A673 (cell line): ENCODE measurements around the gene NPAS2. TPM values are rescaled to one million over a fixed set of nuclear protein-coding genes. Genes with fewer than 3 reads are reported as not detected.

Experiments used
- BruUV-seq: library from RNA; stranded (reverse); fragments of 400-500 nt; replicated peaks from 2 replicates; lab custom pipeline; 2021; lab: Mats Ljungman, UMichigan
- CTCF ChIA-PET: fragments of 300-600 bp; sonication (Branson Sonifier 250); formaldehyde crosslinking; loops from one replicate; lab custom pipeline; 2022; ENCODE audit warnings: antibody characterized with exemption; lab: Charles Lee
- POLR2A ChIA-PET: fragments of 300-600 bp; sonication (Branson Sonifier 250); formaldehyde crosslinking; loops from one replicate; lab custom pipeline; 2022; ENCODE audit warnings: antibody characterized with exemption; ENCODE audit not compliant: low non-redundant PET; lab: Charles Lee
- DNase-seq: peaks from one replicate; pipeline ENCODE4 v3.0.0-alpha.2; 2015; ENCODE audit warnings: low spot score
- H3K27ac ChIP-seq: fragments of 200-600 bp; sonication (generic); 2 replicates; pipeline ENCODE4 v1.5.1; 2016; ENCODE audit warnings: mixed run types, low read depth, mild to moderate bottlenecking, mixed read lengths, antibody characterized with exemption, low read length; ENCODE audit not compliant: poor library complexity, severe bottlenecking
- H3K27me3 ChIP-seq: fragments of 200-600 bp; sonication (generic); replicated peaks from 2 replicates; pipeline ENCODE4 v1.6.1; 2017; ENCODE audit warnings: mixed run types, low read depth, mild to moderate bottlenecking, mixed read lengths, antibody characterized with exemption, low read length; ENCODE audit not compliant: insufficient read depth, poor library complexity
- H3K36me3 ChIP-seq: fragments of 200-600 bp; sonication (generic); 2 replicates; pipeline ENCODE4 v1.6.1; 2016; ENCODE audit warnings: mixed run types, mild to moderate bottlenecking, mixed read lengths, antibody characterized with exemption, low read length; ENCODE audit not compliant: insufficient read depth, poor library complexity, severe bottlenecking
- H3K4me1 ChIP-seq: fragments of 200-600 bp; sonication (generic); 2 replicates; pipeline ENCODE4 v1.6.1; 2017; ENCODE audit warnings: mixed run types, mild to moderate bottlenecking, mixed read lengths, antibody characterized with exemption, low read length; ENCODE audit not compliant: insufficient read depth, poor library complexity, severe bottlenecking
- H3K4me3 ChIP-seq: fragments of 200-600 bp; sonication (generic); 2 replicates; pipeline ENCODE4 v1.5.1; 2016; ENCODE audit warnings: low read depth, mixed run types, mild to moderate bottlenecking, mixed read lengths, low read length; ENCODE audit not compliant: poor library complexity, severe bottlenecking
- H3K9me3 ChIP-seq: fragments of 200-600 bp; sonication (generic); 2 replicates; pipeline ENCODE4 v1.6.1; 2016; ENCODE audit warnings: mixed run types, low read depth, mild to moderate bottlenecking, mixed read lengths, antibody characterized with exemption, low read length; ENCODE audit not compliant: poor library complexity, severe bottlenecking
- EZH2 ChIP-seq: fragments of 200-600 bp; sonication (generic); IDR thresholded peaks from 2 replicates; pipeline ENCODE4 v1.6.1; 2017; ENCODE audit warnings: borderline replicate concordance, low read depth, mild to moderate bottlenecking, mixed read lengths, antibody characterized with exemption, low read length; ENCODE audit not compliant: poor library complexity, severe bottlenecking
- intact Hi-C: fragments of 100-400 bp; cut with micrococcal nuclease; formaldehyde crosslinking; loops from one replicate; pipeline ENCODE4 v1.10.0; 2022; ENCODE audit not compliant: unreplicated experiment
- total RNA-seq: library from RNA; stranded (reverse); gene quantifications from 2 replicates; pipeline ENCODE4 v1.2.3, GENCODE V29; 2021
- TF ChIP-seq, protein P1 (sequence below): fragments of 300-800, 200-600 bp; sonication (generic); conservative IDR thresholded peaks from 2 replicates; pipeline ENCODE4 v1.5.1; 2017; ENCODE audit warnings: low read depth, mild to moderate bottlenecking, antibody characterized with exemption, low read length, moderate library complexity, mixed read lengths

Gene NPAS2
- total RNA-seq, 1 experiment from 2014 or later, result 9.4 TPM

DNA sequence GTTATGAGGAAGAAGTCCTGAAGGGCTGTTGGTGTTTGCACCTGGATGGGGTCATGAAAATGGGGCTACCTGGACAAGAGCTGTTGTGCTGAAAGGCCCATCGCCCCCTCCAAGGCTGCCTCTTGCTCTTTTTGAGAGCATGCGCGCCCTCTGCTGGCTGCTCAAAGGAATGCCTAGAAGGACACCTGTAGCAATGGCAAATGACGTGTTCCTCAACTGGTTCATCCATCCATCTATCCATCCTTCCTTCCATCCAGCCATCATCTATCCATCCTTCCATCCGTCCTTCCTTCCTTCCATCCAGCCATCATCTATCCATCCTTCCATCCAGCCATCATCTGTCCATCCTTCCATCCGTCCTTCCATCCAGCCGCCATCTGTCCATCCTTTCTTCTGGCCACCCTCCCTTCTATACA, 165.0 kb downstream of the NPAS2 start:
- ChIA-PET POLR2A (no interaction called here), CTCF (interaction anchor here (1.0 to 1.7 kb wide), 3 partner anchors 255 to 379 kb away, joined by 3 to 8 read pairs (median 7); no protein-coding TSS in a partner anchor)
- TF ChIP-seq EZH2, result no peak
- TF ChIP-seq, protein P1, sequence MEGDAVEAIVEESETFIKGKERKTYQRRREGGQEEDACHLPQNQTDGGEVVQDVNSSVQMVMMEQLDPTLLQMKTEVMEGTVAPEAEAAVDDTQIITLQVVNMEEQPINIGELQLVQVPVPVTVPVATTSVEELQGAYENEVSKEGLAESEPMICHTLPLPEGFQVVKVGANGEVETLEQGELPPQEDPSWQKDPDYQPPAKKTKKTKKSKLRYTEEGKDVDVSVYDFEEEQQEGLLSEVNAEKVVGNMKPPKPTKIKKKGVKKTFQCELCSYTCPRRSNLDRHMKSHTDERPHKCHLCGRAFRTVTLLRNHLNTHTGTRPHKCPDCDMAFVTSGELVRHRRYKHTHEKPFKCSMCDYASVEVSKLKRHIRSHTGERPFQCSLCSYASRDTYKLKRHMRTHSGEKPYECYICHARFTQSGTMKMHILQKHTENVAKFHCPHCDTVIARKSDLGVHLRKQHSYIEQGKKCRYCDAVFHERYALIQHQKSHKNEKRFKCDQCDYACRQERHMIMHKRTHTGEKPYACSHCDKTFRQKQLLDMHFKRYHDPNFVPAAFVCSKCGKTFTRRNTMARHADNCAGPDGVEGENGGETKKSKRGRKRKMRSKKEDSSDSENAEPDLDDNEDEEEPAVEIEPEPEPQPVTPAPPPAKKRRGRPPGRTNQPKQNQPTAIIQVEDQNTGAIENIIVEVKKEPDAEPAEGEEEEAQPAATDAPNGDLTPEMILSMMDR, result peak; percentile 88
- BruUV-seq, result no TSS peak
- no peaks in the 10 kb centered on the region for H3K36me3 ChIP-seq
- no peaks in the 10 kb centered on the region for H3K9me3 ChIP-seq
- H3K4me3 ChIP-seq, result no peak overlapping the region
- DNase-seq, result peak; percentile 79
- H3K27ac ChIP-seq, result no peak overlapping the region
- no peaks in the 10 kb centered on the region for H3K4me1 ChIP-seq
- intact Hi-C loops, result loop anchor here (1.0 to 5.0 kb wide), 3 partner anchors 255 to 723 kb away; no protein-coding TSS in a partner anchor
- no peaks in the 10 kb centered on the region for H3K27me3 ChIP-seq

DNA sequence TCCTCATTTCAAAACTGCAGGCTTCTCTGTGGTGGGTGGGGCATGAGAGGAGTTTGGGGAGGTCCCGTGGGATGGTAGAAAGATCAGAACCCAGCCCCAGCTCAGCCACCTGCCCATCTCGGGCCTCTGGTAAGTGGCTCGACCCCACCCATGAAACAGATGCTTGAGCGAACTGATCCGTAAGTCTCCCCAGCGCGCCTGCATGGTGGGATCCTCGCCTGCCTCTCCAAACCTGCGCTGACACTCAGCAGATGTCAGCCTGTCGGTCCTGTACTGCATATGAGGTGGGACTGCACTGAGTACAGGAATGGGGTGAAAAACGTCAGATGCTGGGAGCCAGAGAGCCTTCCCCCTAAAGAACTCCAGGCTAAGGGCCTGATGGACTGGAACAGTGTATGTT, 166.2 kb downstream of the NPAS2 start:
- no peaks in the 10 kb centered on the region for H3K9me3 ChIP-seq
- DNase-seq, result no peak
- POLR2A ChIA-PET, result no interaction called here
- H3K27ac ChIP-seq, result no peak overlapping the region
- H3K36me3 ChIP-seq, result no peaks in the 10 kb centered on the region
- TF ChIP-seq, protein P1, result no peak
- no peak for TF ChIP-seq EZH2
- H3K4me1 ChIP-seq, result no peaks in the 10 kb centered on the region
- intact Hi-C loops, result no loop called here
- no peaks in the 10 kb centered on the region for H3K27me3 ChIP-seq
- CTCF ChIA-PET, result interaction anchor here (1.2 kb wide), 1 partner anchor 380 kb away, joined by 3 read pairs; no protein-coding TSS in a partner anchor
- BruUV-seq, result no TSS peak
- H3K4me3 ChIP-seq, result no peak overlapping the region

DNA sequence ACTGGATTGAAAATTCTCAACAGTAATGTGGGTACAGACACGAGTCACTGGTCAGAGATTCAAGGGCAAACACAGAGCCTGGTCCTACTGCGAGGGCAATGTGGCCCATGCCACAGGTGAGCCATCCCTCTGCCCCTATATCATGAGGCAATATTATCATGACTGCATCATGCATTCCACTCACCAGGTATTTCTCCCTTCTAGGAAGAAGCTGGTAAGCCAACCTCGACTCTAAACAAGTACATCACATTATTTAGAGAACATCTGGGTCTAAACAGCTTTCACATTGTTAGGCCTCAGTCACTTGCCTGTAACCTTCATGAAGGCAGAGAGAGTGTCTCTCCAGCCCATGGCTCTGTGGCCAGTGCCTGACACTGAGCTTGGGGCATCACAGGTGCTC, 167.6 kb downstream of the NPAS2 start:
- no peaks in the 10 kb centered on the region for H3K9me3 ChIP-seq
- TF ChIP-seq, protein P1, result no peak
- TF ChIP-seq EZH2, result no peak
- no peak overlapping the region for H3K27ac ChIP-seq
- intact Hi-C loops, result no loop called here
- DNase-seq, result no peak
- H3K4me1 ChIP-seq, result no peaks in the 10 kb centered on the region
- no peaks in the 10 kb centered on the region for H3K36me3 ChIP-seq
- ChIA-PET CTCF (no interaction called here), POLR2A (no interaction called here)
- H3K27me3 ChIP-seq, result no peaks in the 10 kb centered on the region
- H3K4me3 ChIP-seq, result no peak overlapping the region
- BruUV-seq, result no TSS peak
